ENCODE data around the gene MN1. TPM values are rescaled to one million over a fixed set of nuclear protein-coding genes. Genes with fewer than 3 reads are reported as not detected.

MN1 gene
- polyA plus RNA-seq, 3 donors, result 0.06 to 0.38 (median 0.29) TPM

- Histone ChIP-seq H3K9ac (ENCODE audit: insufficient read depth, low read length, poor library complexity, severe bottlenecking) (peak overlapping the region; percentile 27), H3K27ac (ENCODE audit: low read depth in 1 of 2, low read length in 2 of 2) (no peak overlapping the region), H3K79me2 (ENCODE audit: insufficient read depth, low read length) (no peaks in the 10 kb centered on the region), H3K4me1 (ENCODE audit: control insufficient read depth in 1 of 2, insufficient read depth in 2 of 2, low read length in 2 of 2) (peaks cover 0 to 13% of the 10 kb centered on the region in 2 donors), H3K9me3 (replicated peaks in 1 of 2; ENCODE audit: control insufficient read depth in 1 of 2, insufficient read depth in 1 of 2, low read length in 2 of 2) (no peaks in the 10 kb centered on the region), H3K27me3 (ENCODE audit: control insufficient read depth in 2 of 2, insufficient read depth in 2 of 2, low read length in 2 of 2) (no peaks in the 10 kb centered on the region), H4K20me1 (ENCODE audit: insufficient read depth, low read length) (no peaks in the 10 kb centered on the region), H3K4me3 (replicated peaks in 1 of 3; ENCODE audit: low read depth in 2 of 3, low read length in 3 of 3) (no peak overlapping the region), H3K4me2 (replicated peaks; ENCODE audit: extremely low read depth, low read length, poor library complexity, severe bottlenecking) (peak overlapping the region; percentile 22), H2AFZ (ENCODE audit: insufficient read depth, low read depth, low read length, poor library complexity, severe bottlenecking) (no peak overlapping the region), H3K36me3 (replicated peaks in 1 of 2; ENCODE audit: control insufficient read depth in 1 of 2, insufficient read depth in 2 of 2, low read length in 2 of 2) (no peaks in the 10 kb centered on the region)
- Mint-ChIP-seq H3K4me1 (peaks cover 20% of the 10 kb centered on the region), H3K27ac (peak overlapping the region in 1 of 7 donors; percentile 27), H3K9me3 (no peaks in the 10 kb centered on the region), H3K4me3 (peak overlapping the region in 1 of 2 donors; percentile 8), H3K27me3 (ENCODE audit: low read depth in 3 of 3) (peaks cover 2 to 14% (median 8%) of the 10 kb centered on the region in 3 donors), H3K36me3 (no peaks in the 10 kb centered on the region)
- peak in 2 of 3 donors; percentile 57 to 81 for DNase-seq
- WGBS (ENCODE audit: insufficient coverage), result 43% methylated on average over 6 of the region's 11 CpGs
- no peak for TF ChIP-seq CTCF (IDR thresholded peaks at IDR 0.05)
- intact Hi-C loops (cut with micrococcal nuclease), result loop anchor here in 1 of 2 donors (5.0 kb wide), 1 partner anchor 61 kb away; no protein-coding TSS in a partner anchor
These were observed 52.8 kb downstream of the MN1 start for GRCh38 chr22:27748751-27749191.

- Histone ChIP-seq H3K79me2 (ENCODE audit: insufficient read depth, low read length) (no peaks in the 10 kb centered on the region), H3K4me1 (ENCODE audit: control insufficient read depth in 1 of 2, insufficient read depth in 2 of 2, low read length in 2 of 2) (peaks cover 0 to 13% of the 10 kb centered on the region in 2 donors), H4K20me1 (ENCODE audit: insufficient read depth, low read length) (no peaks in the 10 kb centered on the region), H3K4me3 (replicated peaks in 1 of 3; ENCODE audit: low read depth in 2 of 3, low read length in 3 of 3) (no peak overlapping the region), H3K27ac (ENCODE audit: low read depth in 1 of 2, low read length in 2 of 2) (no peak overlapping the region), H3K9ac (ENCODE audit: insufficient read depth, low read length, poor library complexity, severe bottlenecking) (no peak overlapping the region), H3K4me2 (replicated peaks; ENCODE audit: extremely low read depth, low read length, poor library complexity, severe bottlenecking) (no peak overlapping the region), H3K36me3 (replicated peaks in 1 of 2; ENCODE audit: control insufficient read depth in 1 of 2, insufficient read depth in 2 of 2, low read length in 2 of 2) (no peaks in the 10 kb centered on the region), H2AFZ (ENCODE audit: insufficient read depth, low read depth, low read length, poor library complexity, severe bottlenecking) (no peak overlapping the region), H3K27me3 (ENCODE audit: control insufficient read depth in 2 of 2, insufficient read depth in 2 of 2, low read length in 2 of 2) (no peaks in the 10 kb centered on the region), H3K9me3 (replicated peaks in 1 of 2; ENCODE audit: control insufficient read depth in 1 of 2, insufficient read depth in 1 of 2, low read length in 2 of 2) (no peaks in the 10 kb centered on the region)
- DNase-seq, result peak in 2 of 3 donors; percentile 9 to 45
- Mint-ChIP-seq H3K36me3 (no peaks in the 10 kb centered on the region), H3K4me3 (no peak overlapping the region), H3K27ac (peak overlapping the region in 2 of 7 donors; percentile 27 to 58), H3K27me3 (ENCODE audit: low read depth in 3 of 3) (peaks cover 2 to 14% (median 8%) of the 10 kb centered on the region in 3 donors), H3K9me3 (no peaks in the 10 kb centered on the region), H3K4me1 (peaks cover 20% of the 10 kb centered on the region)
- 0% methylated on average over 2 of the region's 4 CpGs for WGBS (ENCODE audit: insufficient coverage)
- intact Hi-C loops (cut with micrococcal nuclease), result loop anchor here in 1 of 2 donors (5.0 kb wide), 1 partner anchor 61 kb away; no protein-coding TSS in a partner anchor
- TF ChIP-seq CTCF (IDR thresholded peaks at IDR 0.05), result no peak
These were observed 53.2 kb downstream of the MN1 start for GRCh38 chr22:27748349-27748748.

All from CD14-positive monocyte (primary cell).